HG02852 (cell line): ENCODE measurements around the gene C1orf21.

Source experiments
- ATAC-seq: cut with Tn5 transposase; IDR thresholded peaks from one replicate; pipeline ENCODE4 v1.9.1; 2021; ENCODE audit warnings: mild to moderate bottlenecking, moderate library complexity; ENCODE audit not compliant: unreplicated experiment

The C1orf21 gene

GRCh38 chr1:184385865-184386311 lies 941 bp upstream of the C1orf21 start:
- ATAC-seq, result no peak

GRCh38 chr1:184387069-184387475 lies 243 bp downstream of the C1orf21 start:
- peak; percentile 20 for ATAC-seq

GRCh38 chr1:184387476-184388318 lies 868 bp downstream of the C1orf21 start:
- ATAC-seq, result peak; percentile 10

GRCh38 chr1:184388319-184388889 lies 1.6 kb downstream of the C1orf21 start:
- no peak for ATAC-seq

- ATAC-seq, result no peak
Measured at GRCh38 chr1:184388971-184389370, 2.1 kb downstream of the C1orf21 start.

GRCh38 chr1:184389446-184389845 lies 2.6 kb downstream of the C1orf21 start:
- no peak for ATAC-seq

GRCh38 chr1:184390889-184391288 lies 4.1 kb downstream of the C1orf21 start:
- ATAC-seq, result no peak

- no peak for ATAC-seq
Measured at GRCh38 chr1:184392067-184392466, 5.2 kb downstream of the C1orf21 start.

- no peak for ATAC-seq
Measured at GRCh38 chr1:184392779-184393522, 6.1 kb downstream of the C1orf21 start.

- ATAC-seq, result no peak
Measured at GRCh38 chr1:184393962-184394361, 7.1 kb downstream of the C1orf21 start.

- no peak for ATAC-seq
Measured at GRCh38 chr1:184395370-184395769, 8.5 kb downstream of the C1orf21 start.

- ATAC-seq, result peak; percentile 56
Measured at GRCh38 chr1:184395937-184396480, 9.2 kb downstream of the C1orf21 start.

- no peak for ATAC-seq
Measured at GRCh38 chr1:184399192-184399847, 12.5 kb downstream of the C1orf21 start.

GRCh38 chr1:184403961-184404726 lies 17.3 kb downstream of the C1orf21 start:
- ATAC-seq, result no peak

- ATAC-seq, result no peak
Measured at GRCh38 chr1:184404727-184405027, 17.8 kb downstream of the C1orf21 start.

GRCh38 chr1:184405094-184405800 lies 18.4 kb downstream of the C1orf21 start:
- ATAC-seq, result no peak

- no peak for ATAC-seq
Measured at GRCh38 chr1:184405801-184406142, 18.9 kb downstream of the C1orf21 start.

- no peak for ATAC-seq
Measured at GRCh38 chr1:184406479-184406878, 19.6 kb downstream of the C1orf21 start.

- ATAC-seq, result no peak
Measured at GRCh38 chr1:184407816-184408510, 21.1 kb downstream of the C1orf21 start.
